GM12878 (cell line): ENCODE results near the gene ESPL1. TPM values are rescaled to one million over a fixed set of nuclear protein-coding genes. Genes with fewer than 3 reads are reported as not detected.

ENCODE experiments used
- ATAC-seq: fragments of 200-7000 bp; cut with Tn5 transposase; 3 replicates; pipeline ENCODE4 v1.9.1; 2020; ENCODE audit warnings: mild to moderate bottlenecking, moderate library complexity
- BruUV-seq: library from RNA; stranded (reverse); fragments of 400-500 nt; replicated peaks from 2 replicates; lab custom pipeline; 2021; lab: Mats Ljungman, UMichigan
- CTCF ChIA-PET: fragments of 300-600 bp; sonication (Branson Sonifier 250); formaldehyde crosslinking; extraction: SDS; loops from one replicate; lab custom pipeline; 2021; ENCODE audit warnings: inconsistent platforms; lab: Yijun Ruan, JAX
- POLR2A ChIA-PET: fragments of 350-600 bp; formaldehyde crosslinking; extraction: SDS; loops from one replicate; lab custom pipeline; 2021; ENCODE audit warnings: inconsistent platforms; lab: Charles Lee
- RAD21 ChIA-PET: fragments of 300-600 bp; sonication (Branson Sonifier 250); formaldehyde crosslinking; loops from one replicate; lab custom pipeline; 2023; ENCODE audit warnings: antibody characterized with exemption; ENCODE audit not compliant: unreplicated experiment; lab: Charles Lee
- SMC1A ChIA-PET: fragments of 300-600 bp; sonication (Branson Sonifier 250); formaldehyde crosslinking; loops from one replicate; lab custom pipeline; 2023; ENCODE audit not compliant: unreplicated experiment, uncharacterized antibody; lab: Charles Lee
- DNase-seq: peaks from one replicate; pipeline ENCODE4 v3.0.0-alpha.2; 2011; ENCODE audit warnings: low read depth, low spot score
- FAIRE-seq: peaks from 3 replicates; lab custom pipeline; 2011; peaks lifted over from hg19 to GRCh38; lab: Jason Lieb, UNC
- H2AFZ ChIP-seq: 2 replicates; pipeline ENCODE4 v1.6.0; 2011; ENCODE audit warnings: low read depth, low read length, control low read depth; ENCODE audit not compliant: control insufficient read depth
- H3K27ac ChIP-seq: 2 replicates; pipeline ENCODE4 v1.5.1; 2011; ENCODE audit warnings: control low read depth; ENCODE audit not compliant: control insufficient read depth, insufficient read depth
- H3K27me3 ChIP-seq, 2 experiments: replicated peaks in 1 of 2; 2 replicates each; pipeline versions ENCODE4 v1.6.0 to v1.6.1; 2011; ENCODE audit warnings: low read length in 1 of 2; ENCODE audit not compliant: control insufficient read depth in 2 of 2, insufficient read depth in 2 of 2
- H3K36me3 ChIP-seq, 2 experiments: 2 replicates each; pipeline ENCODE4 v1.5.1; 2011; ENCODE audit warnings: low read length in 1 of 2; ENCODE audit not compliant: control insufficient read depth in 2 of 2, insufficient read depth in 2 of 2
- H3K4me1 ChIP-seq: 2 replicates; pipeline ENCODE4 v1.6.1; 2011; ENCODE audit warnings: mild to moderate bottlenecking, low read length, moderate library complexity, mixed read lengths; ENCODE audit not compliant: control insufficient read depth, insufficient read depth
- H3K4me2 ChIP-seq: 2 replicates; pipeline ENCODE4 v1.6.0; 2011; ENCODE audit warnings: control low read depth; ENCODE audit not compliant: control insufficient read depth, insufficient read depth
- H3K4me3 ChIP-seq: fragments of 200-600 bp; sonication (generic); 2 replicates; pipeline ENCODE4 v1.5.1; 2016
- H3K79me2 ChIP-seq: 2 replicates; pipeline ENCODE4 v1.6.0; 2011; ENCODE audit warnings: low read length; ENCODE audit not compliant: control insufficient read depth, insufficient read depth
- H3K9ac ChIP-seq: 2 replicates; pipeline ENCODE4 v1.8.0; 2011; ENCODE audit warnings: low read length, control low read depth, mixed read lengths; ENCODE audit not compliant: control insufficient read depth, insufficient read depth
- H3K9me3 ChIP-seq: replicated peaks from 3 replicates; pipeline ENCODE4 v1.5.1; 2011; ENCODE audit warnings: mild to moderate bottlenecking, low read length; ENCODE audit not compliant: control insufficient read depth, insufficient read depth
- H4K20me1 ChIP-seq: 2 replicates; pipeline ENCODE4 v1.6.0; 2011; ENCODE audit not compliant: control insufficient read depth, insufficient read depth
- DPF2 ChIP-seq: fragments of 450-650 bp; IDR thresholded peaks from 2 replicates; pipeline ENCODE4 v1.6.1; 2017; ENCODE audit warnings: mild to moderate bottlenecking
- HDGF ChIP-seq: fragments of 450-650 bp; IDR thresholded peaks from 2 replicates; pipeline ENCODE4 v1.6.1; 2016; ENCODE audit warnings: antibody characterized with exemption
- IKZF1 ChIP-seq: fragments of 450-650 bp; conservative IDR thresholded peaks from 2 replicates; pipeline ENCODE4 v1.6.1; 2017; ENCODE audit warnings: antibody characterized with exemption, mild to moderate bottlenecking
- WGBS: methylation state at CpG from one replicate; pipeline ENCODE4 v1.1.6; 2016; ENCODE audit warnings: low lambda C conversion rate; ENCODE audit not compliant: insufficient replicate concordance, insufficient coverage; ENCODE audit errors: missing lambda C conversion rate; 5-methylcytosine and 5-hydroxymethylcytosine counted together
- in situ Hi-C: fragments of 300-500 bp; cut with MboI; formaldehyde crosslinking; loops from 9 replicates; pipeline ENCODE4 v1.14.3; 2018; ENCODE audit warnings: mixed read lengths
- intact Hi-C: fragments of 100-400 bp; cut with micrococcal nuclease; formaldehyde crosslinking; loops from one replicate; pipeline ENCODE4 v1.14.2; 2022; ENCODE audit not compliant: unreplicated experiment
- polyA plus RNA-seq, 11 experiments: library from polyadenylated mRNA; depleted of rRNA in 4 of 11; unstranded in 6 of 11; stranded (reverse) in 5 of 11; fragments of >200 nt; fragmentation: Nextera tagmentation in 4 of 11; fragmentation: Illumina TruSeq in 1 of 11; extraction: Ambion mirVana in 4 of 11; extraction: Trizol in 1 of 11; gene quantifications; 1 replicate in 1 of 11; 2 replicates in 10 of 11; pipeline versions ENCODE4 v1.2.1 to v1.2.3, GENCODE V29; 2011 to 2016; ENCODE audit warnings: inconsistent platforms in 2 of 11, missing spikeins in 2 of 11, low read depth in 1 of 11
- total RNA-seq, 4 experiments: library from RNA; depleted of rRNA in 3 of 4; stranded (reverse); fragments of >200 nt in 3 of 4; fragmentation: Illumina TruSeq in 1 of 4; extraction: Trizol in 1 of 4; gene quantifications; 2 replicates each; pipeline versions ENCODE4 v1.2.1 to v1.2.3, GENCODE V29; 2013 to 2021
- TF ChIP-seq, protein P1 (sequence below): fragments of 450-650 bp; IDR thresholded peaks from 2 replicates; pipeline ENCODE4 v1.6.1; 2016; ENCODE audit warnings: mild to moderate bottlenecking, moderate library complexity, borderline replicate concordance
- TF ChIP-seq, protein P2 (sequence below): fragments of 450-650 bp; IDR thresholded peaks from 2 replicates; pipeline ENCODE4 v1.6.1; 2016; ENCODE audit warnings: mild to moderate bottlenecking
- TF ChIP-seq, protein P3 (sequence below): fragments of 450-650 bp; IDR thresholded peaks from 2 replicates; pipeline ENCODE4 v1.6.1; 2017; ENCODE audit warnings: mild to moderate bottlenecking
- TF ChIP-seq, protein P4 (sequence below): IDR thresholded peaks from 2 replicates; pipeline ENCODE4 v1.6.1; 2011; ENCODE audit warnings: borderline replicate concordance, low read depth, mild to moderate bottlenecking, moderate library complexity, low read length; ENCODE audit not compliant: insufficient read depth, poor library complexity, severe bottlenecking

The ESPL1 gene
- total and polyA plus RNA-seq, 10 of the 15 experiments (the other 5 are each of a cell fraction or from before 2014, with no cell fraction given): 2.1 to 61.9 (median 21.2) TPM

DNA sequence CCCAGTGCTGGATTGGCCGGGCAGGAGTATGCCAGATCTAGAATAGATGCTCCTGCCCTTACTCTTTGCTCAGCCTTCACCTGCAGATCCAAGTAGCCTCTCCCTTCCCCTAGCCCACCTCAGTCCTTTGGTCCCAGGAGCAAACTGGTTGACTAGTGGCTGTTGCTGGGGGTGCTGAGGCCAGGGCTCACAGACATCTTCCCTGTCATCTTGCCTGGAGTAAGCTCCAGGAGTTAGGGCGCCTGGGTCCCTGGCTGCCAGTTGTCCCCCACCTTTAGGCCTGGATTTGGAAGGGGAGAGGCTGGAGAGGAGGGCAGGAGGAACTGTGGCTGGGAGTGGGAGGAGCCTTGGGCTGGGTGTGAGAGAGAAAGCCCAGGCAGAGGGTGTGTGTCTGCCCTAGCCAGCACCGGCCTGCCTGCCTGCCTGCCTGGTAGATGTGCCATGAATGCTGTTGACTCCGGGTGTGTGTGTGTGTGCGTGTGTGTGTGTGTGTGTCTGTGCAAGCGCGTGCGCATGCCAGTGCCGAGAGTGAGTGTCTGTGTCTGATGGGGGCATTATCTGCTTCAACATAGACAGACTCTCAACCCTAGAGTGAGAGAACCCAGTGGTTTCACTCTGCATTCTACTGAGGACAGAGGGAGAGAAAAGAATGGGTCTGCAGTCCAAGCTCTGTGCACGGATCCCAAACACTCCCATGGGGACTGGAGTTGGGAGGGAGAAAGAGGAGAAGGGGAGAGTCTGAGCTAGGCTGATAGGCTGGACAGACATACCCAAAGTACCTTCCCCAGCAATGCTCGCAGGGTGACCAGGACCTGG, 35.2 kb upstream of the ESPL1 start:
- H3K9me3 ChIP-seq: no peaks in the 10 kb centered on the region
- SMC1A ChIA-PET: interaction anchor here (0.7 to 1.2 kb wide), 2 partner anchors 8 to 16 kb away, joined by 3 to 4 read pairs; no protein-coding TSS in a partner anchor
- ATAC-seq: peak; percentile 71
- in situ Hi-C loops (no loop called here), intact Hi-C loops (no loop called here)
- 0 out of 2 replicates have a peak overlapping the region, but pooled peaks have one; percentile 17 for H3K4me3 ChIP-seq
- peaks cover 0 to 6% of the 10 kb centered on the region in 2 experiments; a peak in 2 of 4 replicates for H3K27me3 ChIP-seq
- POLR2A ChIA-PET: interaction anchor here (1.4 kb wide), 1 partner anchor 24 kb away, joined by 4 read pairs; no protein-coding TSS in a partner anchor
- H3K79me2 ChIP-seq: no peaks in the 10 kb centered on the region
- H3K9ac ChIP-seq: no peak overlapping the region
- WGBS: 20% methylated on average over 11 of the region's 11 CpGs
- no peaks in the 10 kb centered on the region for H3K36me3 ChIP-seq
- CTCF ChIA-PET: interaction anchor here (0.5 to 1.2 kb wide), 5 partner anchors 17 to 73 kb away, joined by 3 to 6 read pairs (median 5); no protein-coding TSS in a partner anchor
- peak; percentile 38 for FAIRE-seq
- TF ChIP-seq, protein P1, sequence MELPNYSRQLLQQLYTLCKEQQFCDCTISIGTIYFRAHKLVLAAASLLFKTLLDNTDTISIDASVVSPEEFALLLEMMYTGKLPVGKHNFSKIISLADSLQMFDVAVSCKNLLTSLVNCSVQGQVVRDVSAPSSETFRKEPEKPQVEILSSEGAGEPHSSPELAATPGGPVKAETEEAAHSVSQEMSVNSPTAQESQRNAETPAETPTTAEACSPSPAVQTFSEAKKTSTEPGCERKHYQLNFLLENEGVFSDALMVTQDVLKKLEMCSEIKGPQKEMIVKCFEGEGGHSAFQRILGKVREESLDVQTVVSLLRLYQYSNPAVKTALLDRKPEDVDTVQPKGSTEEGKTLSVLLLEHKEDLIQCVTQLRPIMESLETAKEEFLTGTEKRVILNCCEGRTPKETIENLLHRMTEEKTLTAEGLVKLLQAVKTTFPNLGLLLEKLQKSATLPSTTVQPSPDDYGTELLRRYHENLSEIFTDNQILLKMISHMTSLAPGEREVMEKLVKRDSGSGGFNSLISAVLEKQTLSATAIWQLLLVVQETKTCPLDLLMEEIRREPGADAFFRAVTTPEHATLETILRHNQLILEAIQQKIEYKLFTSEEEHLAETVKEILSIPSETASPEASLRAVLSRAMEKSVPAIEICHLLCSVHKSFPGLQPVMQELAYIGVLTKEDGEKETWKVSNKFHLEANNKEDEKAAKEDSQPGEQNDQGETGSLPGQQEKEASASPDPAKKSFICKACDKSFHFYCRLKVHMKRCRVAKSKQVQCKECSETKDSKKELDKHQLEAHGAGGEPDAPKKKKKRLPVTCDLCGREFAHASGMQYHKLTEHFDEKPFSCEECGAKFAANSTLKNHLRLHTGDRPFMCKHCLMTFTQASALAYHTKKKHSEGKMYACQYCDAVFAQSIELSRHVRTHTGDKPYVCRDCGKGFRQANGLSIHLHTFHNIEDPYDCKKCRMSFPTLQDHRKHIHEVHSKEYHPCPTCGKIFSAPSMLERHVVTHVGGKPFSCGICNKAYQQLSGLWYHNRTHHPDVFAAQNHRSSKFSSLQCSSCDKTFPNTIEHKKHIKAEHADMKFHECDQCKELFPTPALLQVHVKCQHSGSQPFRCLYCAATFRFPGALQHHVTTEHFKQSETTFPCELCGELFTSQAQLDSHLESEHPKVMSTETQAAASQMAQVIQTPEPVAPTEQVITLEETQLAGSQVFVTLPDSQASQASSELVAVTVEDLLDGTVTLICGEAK: no peak
- 0 out of 2 replicates have a peak, but pooled peaks have one; percentile 11 for TF ChIP-seq IKZF1
- TF ChIP-seq DPF2: no peak
- TF ChIP-seq, protein P2, sequence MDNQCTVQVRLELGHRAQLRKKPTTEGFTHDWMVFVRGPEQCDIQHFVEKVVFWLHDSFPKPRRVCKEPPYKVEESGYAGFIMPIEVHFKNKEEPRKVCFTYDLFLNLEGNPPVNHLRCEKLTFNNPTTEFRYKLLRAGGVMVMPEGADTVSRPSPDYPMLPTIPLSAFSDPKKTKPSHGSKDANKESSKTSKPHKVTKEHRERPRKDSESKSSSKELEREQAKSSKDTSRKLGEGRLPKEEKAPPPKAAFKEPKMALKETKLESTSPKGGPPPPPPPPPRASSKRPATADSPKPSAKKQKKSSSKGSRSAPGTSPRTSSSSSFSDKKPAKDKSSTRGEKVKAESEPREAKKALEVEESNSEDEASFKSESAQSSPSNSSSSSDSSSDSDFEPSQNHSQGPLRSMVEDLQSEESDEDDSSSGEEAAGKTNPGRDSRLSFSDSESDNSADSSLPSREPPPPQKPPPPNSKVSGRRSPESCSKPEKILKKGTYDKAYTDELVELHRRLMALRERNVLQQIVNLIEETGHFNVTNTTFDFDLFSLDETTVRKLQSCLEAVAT: no peak
- TF ChIP-seq, protein P3, sequence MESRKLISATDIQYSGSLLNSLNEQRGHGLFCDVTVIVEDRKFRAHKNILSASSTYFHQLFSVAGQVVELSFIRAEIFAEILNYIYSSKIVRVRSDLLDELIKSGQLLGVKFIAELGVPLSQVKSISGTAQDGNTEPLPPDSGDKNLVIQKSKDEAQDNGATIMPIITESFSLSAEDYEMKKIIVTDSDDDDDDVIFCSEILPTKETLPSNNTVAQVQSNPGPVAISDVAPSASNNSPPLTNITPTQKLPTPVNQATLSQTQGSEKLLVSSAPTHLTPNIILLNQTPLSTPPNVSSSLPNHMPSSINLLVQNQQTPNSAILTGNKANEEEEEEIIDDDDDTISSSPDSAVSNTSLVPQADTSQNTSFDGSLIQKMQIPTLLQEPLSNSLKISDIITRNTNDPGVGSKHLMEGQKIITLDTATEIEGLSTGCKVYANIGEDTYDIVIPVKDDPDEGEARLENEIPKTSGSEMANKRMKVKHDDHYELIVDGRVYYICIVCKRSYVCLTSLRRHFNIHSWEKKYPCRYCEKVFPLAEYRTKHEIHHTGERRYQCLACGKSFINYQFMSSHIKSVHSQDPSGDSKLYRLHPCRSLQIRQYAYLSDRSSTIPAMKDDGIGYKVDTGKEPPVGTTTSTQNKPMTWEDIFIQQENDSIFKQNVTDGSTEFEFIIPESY: no peak
- TF ChIP-seq, protein P4, sequence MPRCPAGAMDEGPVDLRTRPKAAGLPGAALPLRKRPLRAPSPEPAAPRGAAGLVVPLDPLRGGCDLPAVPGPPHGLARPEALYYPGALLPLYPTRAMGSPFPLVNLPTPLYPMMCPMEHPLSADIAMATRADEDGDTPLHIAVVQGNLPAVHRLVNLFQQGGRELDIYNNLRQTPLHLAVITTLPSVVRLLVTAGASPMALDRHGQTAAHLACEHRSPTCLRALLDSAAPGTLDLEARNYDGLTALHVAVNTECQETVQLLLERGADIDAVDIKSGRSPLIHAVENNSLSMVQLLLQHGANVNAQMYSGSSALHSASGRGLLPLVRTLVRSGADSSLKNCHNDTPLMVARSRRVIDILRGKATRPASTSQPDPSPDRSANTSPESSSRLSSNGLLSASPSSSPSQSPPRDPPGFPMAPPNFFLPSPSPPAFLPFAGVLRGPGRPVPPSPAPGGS: peak; percentile 29
- peak; percentile 73; the same call in 1 of the 2 replicates for TF ChIP-seq HDGF
- RAD21 ChIA-PET: interaction anchor here (0.6 to 0.9 kb wide), 2 partner anchors 15 to 34 kb away, joined by 3 read pairs; no protein-coding TSS in a partner anchor
- no peak for DNase-seq
- H4K20me1 ChIP-seq: no peaks in the 10 kb centered on the region
- BruUV-seq: no TSS peak
- peak overlapping the region; percentile 53 for H2AFZ ChIP-seq
- peak overlapping the region; percentile 85 for H3K4me2 ChIP-seq
- peaks cover 22% of the 10 kb centered on the region for H3K4me1 ChIP-seq
- no peak overlapping the region for H3K27ac ChIP-seq
